ENCODE measurements around the gene PLCD4. TPM values are rescaled to one million over a fixed set of nuclear protein-coding genes. Genes with fewer than 3 reads are reported as not detected.
A peak's percentile ranks its signal among the peaks of the same experiment; 100 is the strongest.

Gene PLCD4
- polyA plus RNA-seq, 3 donors = 0.04 to 0.05 TPM; not detected in 1

GRCh38 chr2:218658671-218659257, 51.1 kb downstream of the PLCD4 start:
- Histone ChIP-seq H3K4me2 (replicated peaks; ENCODE audit: extremely low read depth, low read length, poor library complexity, severe bottlenecking) (peak overlapping the region; percentile 87), H3K4me1 (ENCODE audit: control insufficient read depth in 1 of 2, insufficient read depth in 2 of 2, low read length in 2 of 2) (peaks cover 15 to 19% of the 10 kb centered on the region in 2 donors), H3K79me2 (ENCODE audit: insufficient read depth, low read length) (peaks cover 25% of the 10 kb centered on the region), H3K9me3 (replicated peaks in 1 of 2; ENCODE audit: control insufficient read depth in 1 of 2, insufficient read depth in 1 of 2, low read length in 2 of 2) (no peaks in the 10 kb centered on the region), H3K27me3 (ENCODE audit: control insufficient read depth in 2 of 2, insufficient read depth in 2 of 2, low read length in 2 of 2) (no peaks in the 10 kb centered on the region), H3K9ac (ENCODE audit: insufficient read depth, low read length, poor library complexity, severe bottlenecking) (peak overlapping the region; percentile 63), H3K27ac (ENCODE audit: low read depth in 1 of 2, low read length in 2 of 2) (peak overlapping the region; percentile 6 to 66), H4K20me1 (ENCODE audit: insufficient read depth, low read length) (no peaks in the 10 kb centered on the region), H2AFZ (ENCODE audit: insufficient read depth, low read depth, low read length, poor library complexity, severe bottlenecking) (peak overlapping the region; percentile 92), H3K36me3 (replicated peaks in 1 of 2; ENCODE audit: control insufficient read depth in 1 of 2, insufficient read depth in 2 of 2, low read length in 2 of 2) (peaks cover 43 to 66% of the 10 kb centered on the region in 2 donors), H3K4me3 (replicated peaks in 1 of 3; ENCODE audit: low read depth in 2 of 3, low read length in 3 of 3) (peak overlapping the region; percentile 46 to 88 (median 87))
- intact Hi-C loops (cut with micrococcal nuclease) = no loop called here
- peak in 2 of 3 donors; percentile 15 to 27 for DNase-seq
- Mint-ChIP-seq H3K27me3 (ENCODE audit: low read depth in 3 of 3) (no peaks in the 10 kb centered on the region), H3K4me1 (peaks cover 23% of the 10 kb centered on the region), H3K36me3 (peaks cover 51 to 60% of the 10 kb centered on the region in 2 donors), H3K27ac (peak overlapping the region; percentile 73 to 91 (median 82)), H3K9me3 (no peaks in the 10 kb centered on the region), H3K4me3 (peak overlapping the region; percentile 98 to 99)
- TF ChIP-seq CTCF (IDR thresholded peaks at IDR 0.05) = peak; percentile 59
- WGBS (ENCODE audit: insufficient coverage) = 1% methylated on average over 24 of the region's 27 CpGs

GRCh38 chr2:218659258-218659987, 51.7 kb downstream of the PLCD4 start, which contains the start of the genes BCS1L and ZNF142:
Gene BCS1L (plus strand): TSS chr2:218659683. CDS start chr2:218660988, 1,305 bp downstream.
Gene ZNF142 (minus strand): TSS chr2:218659623. CDS start chr2:218656429, 3,194 bp downstream.
- H3K27ac ChIP-seq (ENCODE audit: low read depth in 1 of 2, low read length in 2 of 2) = peak within 1 kb of the TSS; percentile 6 to 66
- peak within 1 kb of the TSS; percentile 92 for H2AFZ ChIP-seq (ENCODE audit: insufficient read depth, low read depth, low read length, poor library complexity, severe bottlenecking)
- WGBS (ENCODE audit: insufficient coverage) = 0% methylated on average over 26 of the region's 49 CpGs
- Mint-ChIP-seq H3K36me3 (peaks cover 52 to 60% of the 10 kb centered on the region in 2 donors), H3K4me1 (peaks cover 23% of the 10 kb centered on the region), H3K4me3 (peak within 1 kb of the TSS; percentile 98 to 99), H3K27ac (peak within 1 kb of the TSS; percentile 73 to 91 (median 82)), H3K27me3 (ENCODE audit: low read depth in 3 of 3) (no peaks in the 10 kb centered on the region), H3K9me3 (no peaks in the 10 kb centered on the region)
- H3K4me3 ChIP-seq (replicated peaks in 1 of 3; ENCODE audit: low read depth in 2 of 3, low read length in 3 of 3) = peak within 1 kb of the TSS; percentile 46 to 88 (median 87)
- peaks cover 45 to 66% of the 10 kb centered on the region in 2 donors for H3K36me3 ChIP-seq (replicated peaks in 1 of 2; ENCODE audit: control insufficient read depth in 1 of 2, insufficient read depth in 2 of 2, low read length in 2 of 2)
- no peak for TF ChIP-seq CTCF (IDR thresholded peaks at IDR 0.05)
- peak; percentile 52 to 56 (median 55) for DNase-seq
- H4K20me1 ChIP-seq (ENCODE audit: insufficient read depth, low read length) = no peaks in the 10 kb centered on the region
- intact Hi-C loops (cut with micrococcal nuclease) = no loop called here
- H3K4me2 ChIP-seq (replicated peaks; ENCODE audit: extremely low read depth, low read length, poor library complexity, severe bottlenecking) = peak within 1 kb of the TSS; percentile 87
- H3K27me3 ChIP-seq (ENCODE audit: control insufficient read depth in 2 of 2, insufficient read depth in 2 of 2, low read length in 2 of 2) = no peaks in the 10 kb centered on the region
- peaks cover 25% of the 10 kb centered on the region for H3K79me2 ChIP-seq (ENCODE audit: insufficient read depth, low read length)
- peak within 1 kb of the TSS; percentile 63 for H3K9ac ChIP-seq (ENCODE audit: insufficient read depth, low read length, poor library complexity, severe bottlenecking)
- no peaks in the 10 kb centered on the region for H3K9me3 ChIP-seq (replicated peaks in 1 of 2; ENCODE audit: control insufficient read depth in 1 of 2, insufficient read depth in 1 of 2, low read length in 2 of 2)
- H3K4me1 ChIP-seq (ENCODE audit: control insufficient read depth in 1 of 2, insufficient read depth in 2 of 2, low read length in 2 of 2) = peaks cover 15 to 19% of the 10 kb centered on the region in 2 donors
